NOMO-1 (cell line): ENCODE data around the gene LMNB1.

Experiments used
- DNase-seq, 2 experiments: peaks; one replicate each; lab custom pipeline; 2025; ENCODE audit not compliant: unreplicated experiment in 2 of 2; lab: John Stamatoyannopoulos, UW

The LMNB1 gene

GRCh38 chr5:126883564-126884245, 106.8 kb downstream of the LMNB1 start:
- DNase-seq = no peak

GRCh38 chr5:126884269-126884819, 107.4 kb downstream of the LMNB1 start:
- no peak for DNase-seq
